Natural killer cell (primary cell): ENCODE results near the gene SASH1. TPM values are rescaled to one million over a fixed set of nuclear protein-coding genes. Genes with fewer than 3 reads are reported as not detected.

Source experiments
- ATAC-seq, 3 donors: fragments of 150-1000 bp in 2 of 3; fragments of 200-7000 bp in 1 of 3; cut with Tn5 transposase; 1 replicate in 1 of 3; 2 replicates in 2 of 3; pipeline ENCODE4 v1.10.0; 2021; ENCODE audit warnings: mild to moderate bottlenecking in 2 of 3, moderate library complexity in 2 of 3
- DNase-seq, 2 donors: peaks; one replicate each; pipeline versions ENCODE4 v3.0.0 to v3.0.0-alpha.2; 2013 to 2021; ENCODE audit warnings: mixed read lengths in 1 of 2
- H3K27ac ChIP-seq: one replicate; pipeline ENCODE4 v1.5.1; 2013; ENCODE audit warnings: mild to moderate bottlenecking, low read length
- H3K27me3 ChIP-seq: one replicate; pipeline ENCODE4 v1.6.1; 2013; ENCODE audit warnings: low read length; ENCODE audit not compliant: control insufficient read depth, insufficient read depth
- H3K36me3 ChIP-seq: one replicate; pipeline ENCODE4 v1.6.1; 2013; ENCODE audit warnings: low read length; ENCODE audit not compliant: control insufficient read depth, insufficient read depth
- H3K4me1 ChIP-seq: one replicate; pipeline ENCODE4 v1.6.1; 2013; ENCODE audit warnings: low read length; ENCODE audit not compliant: control insufficient read depth, insufficient read depth
- H3K4me3 ChIP-seq: one replicate; pipeline ENCODE4 v1.5.1; 2013; ENCODE audit warnings: low read length
- H3K9me3 ChIP-seq: one replicate; pipeline ENCODE4 v1.6.1; 2013; ENCODE audit warnings: low read length; ENCODE audit not compliant: control insufficient read depth, insufficient read depth
- H3K27ac Mint-ChIP-seq, 2 donors: one replicate each; pipeline ENCODE4 v1.8.0; 2022; ENCODE audit warnings: mild to moderate bottlenecking in 2 of 2, mixed read lengths in 2 of 2, moderate library complexity in 1 of 2
- H3K27me3 Mint-ChIP-seq, 2 donors: one replicate each; pipeline ENCODE4 v1.8.0; 2022; ENCODE audit warnings: low read depth in 2 of 2, mixed read lengths in 2 of 2
- H3K36me3 Mint-ChIP-seq: one replicate; pipeline ENCODE4 v1.8.0; 2022; ENCODE audit warnings: mixed read lengths
- H3K4me1 Mint-ChIP-seq, 2 donors: one replicate each; pipeline ENCODE4 v1.8.0; 2022; ENCODE audit warnings: mixed read lengths in 2 of 2
- H3K4me3 Mint-ChIP-seq: one replicate; pipeline ENCODE4 v1.8.0; 2022; ENCODE audit warnings: mild to moderate bottlenecking, moderate library complexity, mixed read lengths
- H3K9me3 Mint-ChIP-seq, 2 donors: one replicate each; pipeline ENCODE4 v1.8.0; 2022; ENCODE audit warnings: mixed read lengths in 2 of 2
- WGBS: methylation state at CpG from one replicate; pipeline ENCODE4 v1.1.7; 2013; ENCODE audit warnings: missing lambda C conversion rate; ENCODE audit not compliant: insufficient coverage; 5-methylcytosine and 5-hydroxymethylcytosine counted together
- intact Hi-C: fragments of 100-400 bp; cut with micrococcal nuclease; formaldehyde crosslinking; loops from one replicate; pipeline ENCODE4 v1.14.2; 2022
- total RNA-seq, 4 donors: library from RNA; stranded (reverse); fragments of 120-200 nt in 1 of 4; gene quantifications; one replicate each; pipeline versions ENCODE4 v1.2.3 to v1.2.4, GENCODE V29; 2013 to 2022
- TF ChIP-seq, protein P1 (sequence below): fragments of 200-600 bp; IDR thresholded peaks from one replicate; pipeline ENCODE4 v1.8.0; 2022; ENCODE audit warnings: antibody characterized with exemption

The SASH1 gene
- total RNA-seq, 3 donors from 2014 or later (not counting 1 experiment from before 2014, with no cell fraction given): 0.63 to 6.2 (median 2.7) TPM

DNA sequence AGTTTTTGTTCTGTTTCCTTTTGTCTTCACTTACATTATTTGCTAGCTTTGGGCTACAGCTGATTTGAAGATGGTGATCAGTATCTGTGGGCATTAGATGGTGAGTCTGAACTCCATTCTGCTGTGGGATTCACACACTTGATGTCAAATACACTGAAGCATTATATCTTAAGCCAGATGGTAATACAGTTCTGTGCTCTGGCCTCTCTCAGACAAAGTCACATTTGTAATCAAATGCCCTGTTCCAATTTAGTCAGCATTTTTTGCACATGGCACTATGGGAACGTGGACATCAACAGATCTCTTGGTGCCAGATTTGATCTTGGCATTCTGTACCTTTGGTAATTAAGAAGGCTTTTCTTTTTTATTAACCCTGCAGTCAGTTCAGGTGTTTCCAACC, 56.0 kb downstream of the SASH1 start:
- Mint-ChIP-seq H3K4me1 (no peaks in the 10 kb centered on the region), H3K27me3 (peaks cover 4 to 10% of the 10 kb centered on the region in 2 donors), H3K36me3 (no peaks in the 10 kb centered on the region), H3K9me3 (no peaks in the 10 kb centered on the region), H3K4me3 (no peak overlapping the region), H3K27ac (no peak overlapping the region)
- Histone ChIP-seq H3K9me3 (no peaks in the 10 kb centered on the region), H3K27ac (no peak overlapping the region), H3K4me1 (no peaks in the 10 kb centered on the region), H3K4me3 (no peak overlapping the region), H3K36me3 (no peaks in the 10 kb centered on the region), H3K27me3 (no peaks in the 10 kb centered on the region)
- DNase-seq (no peak), ATAC-seq (no peak)
- intact Hi-C loops: no loop called here
- TF ChIP-seq, protein P1, sequence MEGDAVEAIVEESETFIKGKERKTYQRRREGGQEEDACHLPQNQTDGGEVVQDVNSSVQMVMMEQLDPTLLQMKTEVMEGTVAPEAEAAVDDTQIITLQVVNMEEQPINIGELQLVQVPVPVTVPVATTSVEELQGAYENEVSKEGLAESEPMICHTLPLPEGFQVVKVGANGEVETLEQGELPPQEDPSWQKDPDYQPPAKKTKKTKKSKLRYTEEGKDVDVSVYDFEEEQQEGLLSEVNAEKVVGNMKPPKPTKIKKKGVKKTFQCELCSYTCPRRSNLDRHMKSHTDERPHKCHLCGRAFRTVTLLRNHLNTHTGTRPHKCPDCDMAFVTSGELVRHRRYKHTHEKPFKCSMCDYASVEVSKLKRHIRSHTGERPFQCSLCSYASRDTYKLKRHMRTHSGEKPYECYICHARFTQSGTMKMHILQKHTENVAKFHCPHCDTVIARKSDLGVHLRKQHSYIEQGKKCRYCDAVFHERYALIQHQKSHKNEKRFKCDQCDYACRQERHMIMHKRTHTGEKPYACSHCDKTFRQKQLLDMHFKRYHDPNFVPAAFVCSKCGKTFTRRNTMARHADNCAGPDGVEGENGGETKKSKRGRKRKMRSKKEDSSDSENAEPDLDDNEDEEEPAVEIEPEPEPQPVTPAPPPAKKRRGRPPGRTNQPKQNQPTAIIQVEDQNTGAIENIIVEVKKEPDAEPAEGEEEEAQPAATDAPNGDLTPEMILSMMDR: no peak
- WGBS: 62% methylated on average over 1 of the region's 1 CpG

- TF ChIP-seq, protein P1: no peak
- Mint-ChIP-seq H3K36me3 (no peaks in the 10 kb centered on the region), H3K27ac (no peak overlapping the region), H3K27me3 (peaks cover 7 to 21% of the 10 kb centered on the region in 2 donors), H3K4me3 (no peak overlapping the region), H3K9me3 (no peaks in the 10 kb centered on the region), H3K4me1 (no peaks in the 10 kb centered on the region)
- no peak overlapping the region for H3K27ac ChIP-seq
- H3K4me1 ChIP-seq: no peaks in the 10 kb centered on the region
- WGBS: 81% methylated on average over 2 of the region's 3 CpGs
- H3K27me3 ChIP-seq: no peaks in the 10 kb centered on the region
- H3K9me3 ChIP-seq: no peaks in the 10 kb centered on the region
- H3K4me3 ChIP-seq: no peak overlapping the region
- ATAC-seq: no peak
- no peaks in the 10 kb centered on the region for H3K36me3 ChIP-seq
- intact Hi-C loops: no loop called here
- no peak for DNase-seq
Observed at GRCh38 chr6:148401571-148401970, 58.9 kb downstream of the SASH1 start.

- peaks cover 7 to 21% of the 10 kb centered on the region in 2 donors for H3K27me3 Mint-ChIP-seq
- no peaks in the 10 kb centered on the region for H3K36me3 ChIP-seq
- ATAC-seq (no peak), DNase-seq (no peak)
- H3K27ac Mint-ChIP-seq: no peak overlapping the region
- H3K4me3 ChIP-seq: no peak overlapping the region
- H3K4me1 ChIP-seq: no peaks in the 10 kb centered on the region
- intact Hi-C loops: no loop called here
- no peaks in the 10 kb centered on the region for H3K4me1 Mint-ChIP-seq
- no peak overlapping the region for H3K27ac ChIP-seq
- TF ChIP-seq, protein P1: no peak
- H3K9me3 Mint-ChIP-seq: no peaks in the 10 kb centered on the region
- H3K9me3 ChIP-seq: no peaks in the 10 kb centered on the region
- no peaks in the 10 kb centered on the region for H3K36me3 Mint-ChIP-seq
- WGBS: 89% methylated on average over 5 of the region's 10 CpGs
- H3K4me3 Mint-ChIP-seq: no peak overlapping the region
- no peaks in the 10 kb centered on the region for H3K27me3 ChIP-seq
Observed at GRCh38 chr6:148404456-148405054, 61.9 kb downstream of the SASH1 start.

DNA sequence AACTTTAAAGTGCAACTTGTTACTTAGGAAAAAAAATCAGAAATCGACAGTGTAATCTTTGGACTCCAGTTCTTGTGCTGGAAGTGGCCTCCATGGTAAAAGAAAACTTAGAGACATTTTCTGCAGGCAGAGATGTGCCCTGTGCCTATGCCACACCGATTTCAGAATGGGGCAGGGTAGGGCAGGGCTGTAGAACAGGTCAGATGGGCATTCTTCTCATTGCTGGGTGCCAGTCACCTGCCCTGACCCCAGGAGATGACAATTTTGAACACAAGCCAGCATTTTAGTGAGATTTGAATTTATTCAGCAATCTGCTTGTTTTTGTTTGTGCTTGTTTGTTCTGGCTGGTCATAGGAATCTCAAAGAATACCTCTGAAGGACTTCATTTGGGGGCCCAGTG, 63.3 kb downstream of the SASH1 start:
- Histone ChIP-seq H3K27ac (no peak overlapping the region), H3K27me3 (no peaks in the 10 kb centered on the region), H3K4me1 (no peaks in the 10 kb centered on the region), H3K4me3 (no peak overlapping the region), H3K9me3 (no peaks in the 10 kb centered on the region), H3K36me3 (no peaks in the 10 kb centered on the region)
- ATAC-seq: no peak
- H3K27me3 Mint-ChIP-seq: peaks cover 7 to 21% of the 10 kb centered on the region in 2 donors
- no peak for DNase-seq
- intact Hi-C loops: no loop called here
- H3K9me3 Mint-ChIP-seq: no peaks in the 10 kb centered on the region
- no peak overlapping the region for H3K27ac Mint-ChIP-seq
- H3K36me3 Mint-ChIP-seq: no peaks in the 10 kb centered on the region
- 63% methylated on average over 2 of the region's 2 CpGs for WGBS
- no peaks in the 10 kb centered on the region for H3K4me1 Mint-ChIP-seq
- H3K4me3 Mint-ChIP-seq: no peak overlapping the region
- TF ChIP-seq, protein P1: no peak
